ENCODE data around the gene C8B.

DNA sequence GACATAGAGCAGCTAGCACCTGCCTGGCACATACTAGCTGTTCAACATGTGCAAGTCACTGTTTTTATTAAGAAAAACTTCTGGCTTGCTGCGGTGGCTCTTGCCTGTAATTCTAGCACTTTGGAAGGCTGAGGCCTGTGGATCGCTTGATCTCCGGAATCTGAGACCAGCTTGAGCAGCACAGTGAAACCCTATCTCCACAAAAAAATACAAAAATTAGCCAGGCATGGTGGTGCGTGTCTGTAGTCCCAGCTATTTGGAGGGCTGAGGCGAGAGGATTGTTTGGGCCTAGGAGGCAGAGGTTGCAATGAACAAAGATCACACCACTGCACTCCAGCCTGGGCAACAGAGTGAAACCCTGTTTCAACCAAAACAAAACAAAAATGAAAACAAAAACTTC is 27.7 kb upstream of the C8B start:
- TF ChIP-seq, protein P1, sequence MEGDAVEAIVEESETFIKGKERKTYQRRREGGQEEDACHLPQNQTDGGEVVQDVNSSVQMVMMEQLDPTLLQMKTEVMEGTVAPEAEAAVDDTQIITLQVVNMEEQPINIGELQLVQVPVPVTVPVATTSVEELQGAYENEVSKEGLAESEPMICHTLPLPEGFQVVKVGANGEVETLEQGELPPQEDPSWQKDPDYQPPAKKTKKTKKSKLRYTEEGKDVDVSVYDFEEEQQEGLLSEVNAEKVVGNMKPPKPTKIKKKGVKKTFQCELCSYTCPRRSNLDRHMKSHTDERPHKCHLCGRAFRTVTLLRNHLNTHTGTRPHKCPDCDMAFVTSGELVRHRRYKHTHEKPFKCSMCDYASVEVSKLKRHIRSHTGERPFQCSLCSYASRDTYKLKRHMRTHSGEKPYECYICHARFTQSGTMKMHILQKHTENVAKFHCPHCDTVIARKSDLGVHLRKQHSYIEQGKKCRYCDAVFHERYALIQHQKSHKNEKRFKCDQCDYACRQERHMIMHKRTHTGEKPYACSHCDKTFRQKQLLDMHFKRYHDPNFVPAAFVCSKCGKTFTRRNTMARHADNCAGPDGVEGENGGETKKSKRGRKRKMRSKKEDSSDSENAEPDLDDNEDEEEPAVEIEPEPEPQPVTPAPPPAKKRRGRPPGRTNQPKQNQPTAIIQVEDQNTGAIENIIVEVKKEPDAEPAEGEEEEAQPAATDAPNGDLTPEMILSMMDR (conservative IDR thresholded peaks at IDR 0.05) = no peak
- no peak for TF ChIP-seq EZH2 (IDR thresholded peaks at IDR 0.05; ENCODE audit: low read depth)

Measured in PC-9 (cell line).